HepG2 (cell line): ENCODE results near the gene PELI2. TPM values are rescaled to one million over a fixed set of nuclear protein-coding genes. Genes with fewer than 3 reads are reported as not detected.

Source experiments
- ATAC-seq: fragments of 200-7000 bp; cut with Tn5 transposase; 3 replicates; pipeline ENCODE4 v1.9.1; 2020; ENCODE audit warnings: mild to moderate bottlenecking, moderate library complexity
- BruUV-seq: library from RNA; stranded (reverse); fragments of 400-500 nt; replicated peaks from 2 replicates; lab custom pipeline; 2021; lab: Mats Ljungman, UMichigan
- CTCF ChIA-PET: fragments of 300-600 bp; formaldehyde crosslinking; extraction: SDS; loops from one replicate; lab custom pipeline; 2021; ENCODE audit warnings: low total read pairs, inconsistent platforms, low intra/inter-chr PET ratio; lab: Yijun Ruan, JAX
- POLR2A ChIA-PET: fragments of 350-600 bp; sonication (Branson Sonifier 250); formaldehyde crosslinking; loops from one replicate; lab custom pipeline; 2020; ENCODE audit warnings: antibody characterized with exemption, inconsistent platforms; lab: Yijun Ruan, JAX
- DNase-seq: peaks from one replicate; pipeline ENCODE4 v3.0.0-alpha.2; 2015; ENCODE audit warnings: low spot score
- FAIRE-seq: peaks from 3 replicates; lab custom pipeline; 2011; peaks lifted over from hg19 to GRCh38; lab: Jason Lieb, UNC
- H2AFZ ChIP-seq: one replicate; pipeline ENCODE4 v1.6.1; 2011; ENCODE audit warnings: low read length, inconsistent platforms
- H3K27ac ChIP-seq: fragments of 300-600 bp; 3 replicates; pipeline ENCODE4 v1.8.0; 2011; ENCODE audit warnings: mixed run types, mild to moderate bottlenecking, mixed read lengths, low read length, inconsistent platforms; ENCODE audit not compliant: insufficient read depth; ENCODE audit errors: extremely low read length
- H3K27me3 ChIP-seq, 2 experiments: fragments of 200-600 bp in 1 of 2; 2 replicates in 1 of 2; 3 replicates in 1 of 2; pipeline versions ENCODE4 v1.6.0 to v1.8.0; 2011; ENCODE audit warnings: low read length in 2 of 2, mild to moderate bottlenecking in 2 of 2, moderate library complexity in 2 of 2, inconsistent platforms in 1 of 2; ENCODE audit not compliant: insufficient read depth in 2 of 2, control insufficient read depth in 1 of 2
- H3K36me3 ChIP-seq, 2 experiments: fragments of 200-600 bp in 1 of 2; replicated peaks in 1 of 2; 2 replicates in 1 of 2; 3 replicates in 1 of 2; pipeline versions ENCODE4 v1.5.1 to v1.8.0; 2011; ENCODE audit warnings: low read length in 2 of 2, inconsistent platforms in 1 of 2; ENCODE audit not compliant: insufficient read depth in 2 of 2, control insufficient read depth in 1 of 2
- H3K4me1 ChIP-seq: 2 replicates; pipeline ENCODE4 v1.5.1; 2012; ENCODE audit warnings: low read length, inconsistent platforms; ENCODE audit not compliant: insufficient read depth
- H3K4me2 ChIP-seq: 2 replicates; pipeline ENCODE4 v1.6.0; 2011; ENCODE audit warnings: low read depth, low read length, inconsistent platforms
- H3K4me3 ChIP-seq, 3 experiments: fragments of 200-600 bp in 1 of 3; sonication (generic), shearing (Covaris generic) in 1 of 3; replicated peaks in 1 of 3; 2 replicates each; pipeline ENCODE4 v1.5.1; 2011 to 2016; ENCODE audit warnings: low read length in 3 of 3, inconsistent platforms in 2 of 3, low read depth in 2 of 3, mild to moderate bottlenecking in 2 of 3, control low read depth in 1 of 3, mixed read lengths in 1 of 3; ENCODE audit not compliant: insufficient read depth in 1 of 3
- H3K79me2 ChIP-seq: one replicate; pipeline ENCODE4 v1.6.1; 2011; ENCODE audit warnings: low read length, inconsistent platforms; ENCODE audit not compliant: insufficient read depth
- H3K9ac ChIP-seq: 2 replicates; pipeline ENCODE4 v1.6.0; 2011; ENCODE audit warnings: mild to moderate bottlenecking, low read depth, low read length, inconsistent platforms; ENCODE audit not compliant: insufficient read depth
- H3K9me3 ChIP-seq: 2 replicates; pipeline ENCODE4 v1.5.1; 2012; ENCODE audit warnings: mild to moderate bottlenecking, low read length
- H4K20me1 ChIP-seq: 2 replicates; pipeline ENCODE4 v1.6.0; 2011; ENCODE audit warnings: inconsistent platforms, mild to moderate bottlenecking, low read length, moderate library complexity; ENCODE audit not compliant: insufficient read depth
- ATF6 ChIP-seq: sonication (generic); formaldehyde crosslinking; conservative IDR thresholded peaks from 2 replicates; pipeline ENCODE4 v1.4.0; 2020; ENCODE audit warnings: missing genetic modification reagents
- ELK4 ChIP-seq: sonication (generic); formaldehyde crosslinking; IDR thresholded peaks from 2 replicates; pipeline ENCODE4 v1.9.0; 2021; ENCODE audit warnings: missing genetic modification reagents, borderline replicate concordance
- GABPB1 ChIP-seq: IDR thresholded peaks from 2 replicates; pipeline ENCODE4 v1.6.1; 2016; ENCODE audit warnings: mild to moderate bottlenecking, missing genetic modification reagents, moderate library complexity, missing compliant biosample characterization
- HNRNPLL ChIP-seq: fragments of 200-400 bp; formaldehyde crosslinking; IDR thresholded peaks from 2 replicates; pipeline ENCODE4 v1.6.1; 2017; ENCODE audit warnings: mild to moderate bottlenecking, low read depth, low read length; ENCODE audit not compliant: poor library complexity, severe bottlenecking
- KAT8 ChIP-seq: IDR thresholded peaks from 2 replicates; pipeline ENCODE4 v1.6.1; 2016; ENCODE audit warnings: missing genetic modification reagents, missing compliant biosample characterization
- ZBTB42 ChIP-seq: sonication (generic); formaldehyde crosslinking; IDR thresholded peaks from 2 replicates; pipeline ENCODE4 v1.5.0; 2020; ENCODE audit warnings: mild to moderate bottlenecking, missing genetic modification reagents
- ZKSCAN1 ChIP-seq: fragments of 150-350 bp; IDR thresholded peaks from 2 replicates; pipeline ENCODE4 v1.6.1; 2014; ENCODE audit warnings: low read length
- ZNF781 ChIP-seq: sonication (generic); formaldehyde crosslinking; IDR thresholded peaks from 2 replicates; pipeline ENCODE4 v1.5.1; 2020; ENCODE audit warnings: borderline replicate concordance, mild to moderate bottlenecking, missing genetic modification reagents; ENCODE audit errors: not compliant biosample characterization
- WGBS: methylation state at CpG from one replicate; pipeline ENCODE4 v1.1.6; 2017; ENCODE audit warnings: low lambda C conversion rate; 5-methylcytosine and 5-hydroxymethylcytosine counted together
- in situ Hi-C: cut with HindIII; loops from 2 replicates; pipeline ENCODE4 v1.10.0; 2017; ENCODE audit warnings: low pct_unique_long_range_greater_than_20kb; ENCODE audit not compliant: extremely low pct_ligation_motif_present
- intact Hi-C: fragments of 100-400 bp; cut with micrococcal nuclease; formaldehyde crosslinking; loops from one replicate; pipeline ENCODE4 v1.10.0; 2022; ENCODE audit not compliant: unreplicated experiment
- polyA plus RNA-seq, 8 experiments: library from polyadenylated mRNA; depleted of rRNA in 3 of 8; stranded (reverse) in 7 of 8; unstranded in 1 of 8; fragments of >200 nt; fragmentation: Illumina TruSeq in 4 of 8; extraction: Trizol in 4 of 8; gene quantifications; 2 replicates each; pipeline versions ENCODE4 v1.2.1 to v1.2.3, GENCODE V29; 2011 to 2016; ENCODE audit warnings: low read depth in 4 of 8, missing spikeins in 1 of 8, mixed read lengths in 1 of 8; ENCODE audit not compliant: insufficient read depth in 1 of 8
- total RNA-seq, 5 experiments: library from RNA; depleted of rRNA; stranded (reverse); fragments of >200 nt; fragmentation: Illumina TruSeq; extraction: Trizol; gene quantifications; 2 replicates each; pipeline ENCODE4 v1.2.3, GENCODE V29; 2016; ENCODE audit warnings: low read depth in 1 of 5
- TF ChIP-seq, protein P1 (sequence below): sonication (generic); formaldehyde crosslinking; IDR thresholded peaks from 2 replicates; pipeline ENCODE4 v1.4.0; 2020; ENCODE audit warnings: missing genetic modification reagents, borderline replicate concordance
- TF ChIP-seq, protein P2 (sequence below): IDR thresholded peaks from 2 replicates; pipeline ENCODE4 v1.6.1; 2016; ENCODE audit warnings: low read depth, borderline replicate concordance
- TF ChIP-seq, protein P3 (sequence below): sonication (generic); formaldehyde crosslinking; IDR thresholded peaks from 2 replicates; pipeline ENCODE4 v1.5.0; 2020; ENCODE audit warnings: mild to moderate bottlenecking, missing genetic modification reagents

PELI2 gene
- total and polyA plus RNA-seq, 2 of the 13 experiments (the other 11 are each of a cell fraction or from before 2014, with no cell fraction given) = 0.07 TPM; not detected in 1

DNA sequence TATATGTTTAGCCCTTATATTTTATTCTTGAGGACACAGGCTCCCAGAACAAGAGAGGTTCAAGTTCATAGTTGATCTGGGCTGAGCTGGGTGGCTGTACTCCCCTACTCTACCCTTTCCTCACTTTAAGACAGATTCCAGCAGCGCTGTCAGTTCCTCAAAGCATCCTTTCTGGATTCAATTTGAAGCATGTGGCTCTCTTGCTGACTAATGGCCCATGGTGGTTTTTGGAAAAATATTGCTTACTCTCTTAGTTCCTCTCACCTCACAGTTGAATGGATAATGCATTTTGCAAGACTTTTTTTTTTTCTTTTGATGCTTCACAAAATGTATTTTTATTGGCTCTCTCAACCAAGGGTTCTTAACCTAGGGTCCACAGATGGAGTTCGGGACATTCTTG, 4.1 kb downstream of the PELI2 start (continued):
- no peak for TF ChIP-seq ELK4 (CRISPR knock-in tag)
- TF ChIP-seq, all 625 proteins: peak for 0

DNA sequence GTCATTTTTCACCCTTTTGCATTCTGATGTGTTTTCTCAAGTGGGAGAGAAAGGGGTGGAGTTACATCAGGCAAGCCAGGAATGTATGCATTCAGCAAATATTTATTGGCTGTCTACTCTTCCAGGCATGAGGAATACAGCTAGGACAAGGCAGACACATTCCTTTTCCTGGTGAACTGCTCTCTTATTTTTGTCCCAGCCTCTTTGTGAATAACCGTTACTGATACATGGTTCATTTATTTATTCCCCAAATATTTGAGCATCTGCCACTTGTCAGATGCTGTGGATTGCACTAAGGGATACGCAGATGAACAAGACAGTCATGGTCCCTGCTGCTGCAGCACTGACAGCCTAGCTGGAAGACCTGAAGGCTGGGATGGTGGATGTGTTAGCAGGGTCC, 6.1 kb downstream of the PELI2 start:
- intact Hi-C loops = no loop called here
- WGBS = 0% methylated on average over 2 of the region's 2 CpGs
- H3K4me1 ChIP-seq = no peaks in the 10 kb centered on the region; the same call in 1 of the 2 replicates
- in situ Hi-C loops = no loop called here
- H3K9ac ChIP-seq = no peak overlapping the region
- no TSS peak for BruUV-seq
- H3K4me3 ChIP-seq = no peak overlapping the region
- no peaks in the 10 kb centered on the region for H3K36me3 ChIP-seq
- no peaks in the 10 kb centered on the region for H3K79me2 ChIP-seq
- H2AFZ ChIP-seq = no peak overlapping the region
- H3K9me3 ChIP-seq = no peaks in the 10 kb centered on the region
- H3K27ac ChIP-seq = no peak overlapping the region
- ChIA-PET POLR2A (no interaction called here), CTCF (no interaction called here)
- no peak overlapping the region for H3K4me2 ChIP-seq
- ATAC-seq = no peak
- FAIRE-seq = no peak
- peaks cover 0 to 23% of the 10 kb centered on the region in 2 experiments; a peak in 4 of 5 replicates for H3K27me3 ChIP-seq
- H4K20me1 ChIP-seq = no peaks in the 10 kb centered on the region
- TF ChIP-seq, protein P1, sequence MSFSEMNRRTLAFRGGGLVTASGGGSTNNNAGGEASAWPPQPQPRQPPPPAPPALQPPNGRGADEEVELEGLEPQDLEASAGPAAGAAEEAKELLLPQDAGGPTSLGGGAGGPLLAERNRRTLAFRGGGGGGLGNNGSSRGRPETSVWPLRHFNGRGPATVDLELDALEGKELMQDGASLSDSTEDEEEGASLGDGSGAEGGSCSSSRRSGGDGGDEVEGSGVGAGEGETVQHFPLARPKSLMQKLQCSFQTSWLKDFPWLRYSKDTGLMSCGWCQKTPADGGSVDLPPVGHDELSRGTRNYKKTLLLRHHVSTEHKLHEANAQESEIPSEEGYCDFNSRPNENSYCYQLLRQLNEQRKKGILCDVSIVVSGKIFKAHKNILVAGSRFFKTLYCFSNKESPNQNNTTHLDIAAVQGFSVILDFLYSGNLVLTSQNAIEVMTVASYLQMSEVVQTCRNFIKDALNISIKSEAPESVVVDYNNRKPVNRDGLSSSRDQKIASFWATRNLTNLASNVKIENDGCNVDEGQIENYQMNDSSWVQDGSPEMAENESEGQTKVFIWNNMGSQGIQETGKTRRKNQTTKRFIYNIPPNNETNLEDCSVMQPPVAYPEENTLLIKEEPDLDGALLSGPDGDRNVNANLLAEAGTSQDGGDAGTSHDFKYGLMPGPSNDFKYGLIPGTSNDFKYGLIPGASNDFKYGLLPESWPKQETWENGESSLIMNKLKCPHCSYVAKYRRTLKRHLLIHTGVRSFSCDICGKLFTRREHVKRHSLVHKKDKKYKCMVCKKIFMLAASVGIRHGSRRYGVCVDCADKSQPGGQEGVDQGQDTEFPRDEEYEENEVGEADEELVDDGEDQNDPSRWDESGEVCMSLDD (CRISPR knock-in tag) = no peak
- TF ChIP-seq GABPB1 = no peak
- no peak for TF ChIP-seq ATF6 (CRISPR knock-in tag)
- no peak for TF ChIP-seq HNRNPLL
- TF ChIP-seq ZKSCAN1 = no peak
- TF ChIP-seq, protein P2, sequence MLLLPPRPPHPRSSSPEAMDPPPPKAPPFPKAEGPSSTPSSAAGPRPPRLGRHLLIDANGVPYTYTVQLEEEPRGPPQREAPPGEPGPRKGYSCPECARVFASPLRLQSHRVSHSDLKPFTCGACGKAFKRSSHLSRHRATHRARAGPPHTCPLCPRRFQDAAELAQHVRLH = no peak
- TF ChIP-seq KAT8 (CRISPR knock-in tag) = no peak
- TF ChIP-seq, protein P3, sequence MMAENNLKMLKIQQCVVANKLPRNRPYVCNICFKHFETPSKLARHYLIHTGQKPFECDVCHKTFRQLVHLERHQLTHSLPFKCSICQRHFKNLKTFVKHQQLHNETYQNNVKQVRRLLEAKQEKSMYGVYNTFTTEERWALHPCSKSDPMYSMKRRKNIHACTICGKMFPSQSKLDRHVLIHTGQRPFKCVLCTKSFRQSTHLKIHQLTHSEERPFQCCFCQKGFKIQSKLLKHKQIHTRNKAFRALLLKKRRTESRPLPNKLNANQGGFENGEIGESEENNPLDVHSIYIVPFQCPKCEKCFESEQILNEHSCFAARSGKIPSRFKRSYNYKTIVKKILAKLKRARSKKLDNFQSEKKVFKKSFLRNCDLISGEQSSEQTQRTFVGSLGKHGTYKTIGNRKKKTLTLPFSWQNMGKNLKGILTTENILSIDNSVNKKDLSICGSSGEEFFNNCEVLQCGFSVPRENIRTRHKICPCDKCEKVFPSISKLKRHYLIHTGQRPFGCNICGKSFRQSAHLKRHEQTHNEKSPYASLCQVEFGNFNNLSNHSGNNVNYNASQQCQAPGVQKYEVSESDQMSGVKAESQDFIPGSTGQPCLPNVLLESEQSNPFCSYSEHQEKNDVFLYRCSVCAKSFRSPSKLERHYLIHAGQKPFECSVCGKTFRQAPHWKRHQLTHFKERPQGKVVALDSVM (CRISPR knock-in tag) = no peak
- TF ChIP-seq ZNF781 (CRISPR knock-in tag) = no peak
- TF ChIP-seq ZBTB42 (CRISPR knock-in tag) = no peak
- no peak for DNase-seq
